Left ventricle myocardium superior (tissue), 1 donor: ENCODE measurements around the gene RIN3. TPM values are rescaled to one million over a fixed set of nuclear protein-coding genes. Genes with fewer than 3 reads are reported as not detected.

ENCODE experiments used
- ATAC-seq: fragments of 200-7000 bp; cut with Tn5 transposase; one replicate; pipeline ENCODE4 v1.9.1; 2020; ENCODE audit warnings: mild to moderate bottlenecking, moderate library complexity
- DNase-seq: peaks from one replicate; pipeline ENCODE4 v3.0.0-alpha.2; 2020
- intact Hi-C: fragments of 100-400 bp; cut with micrococcal nuclease; formaldehyde crosslinking; loops from one replicate; pipeline ENCODE4 v1.11.0; 2022
- total RNA-seq: library from RNA; stranded (reverse); fragmentation: NEBNext Ultra II Directional; extraction: Animal tissue kit (Norgen Biotek cat#: 25700); gene quantifications from one replicate; pipeline ENCODE4 v1.2.1, GENCODE V29; 2021
- donor health status: DM: no; HTN: yes; CAD: no; lungs with severe emphysema.

RIN3 gene
- total RNA-seq, 1 donor from 2014 or later: 14.7 TPM

GRCh38 chr14:92484132-92484823 lies 29.3 kb upstream of the RIN3 start:
- no peak for ATAC-seq
- intact Hi-C loops: no loop called here
- no peak for DNase-seq

GRCh38 chr14:92486881-92487280 lies 26.7 kb upstream of the RIN3 start:
- DNase-seq (no peak), ATAC-seq (no peak)
- intact Hi-C loops: no loop called here

GRCh38 chr14:92487513-92488133 lies 26.0 kb upstream of the RIN3 start:
- ATAC-seq (peak; percentile 61), DNase-seq (no peak)
- intact Hi-C loops: no loop called here

DNA sequence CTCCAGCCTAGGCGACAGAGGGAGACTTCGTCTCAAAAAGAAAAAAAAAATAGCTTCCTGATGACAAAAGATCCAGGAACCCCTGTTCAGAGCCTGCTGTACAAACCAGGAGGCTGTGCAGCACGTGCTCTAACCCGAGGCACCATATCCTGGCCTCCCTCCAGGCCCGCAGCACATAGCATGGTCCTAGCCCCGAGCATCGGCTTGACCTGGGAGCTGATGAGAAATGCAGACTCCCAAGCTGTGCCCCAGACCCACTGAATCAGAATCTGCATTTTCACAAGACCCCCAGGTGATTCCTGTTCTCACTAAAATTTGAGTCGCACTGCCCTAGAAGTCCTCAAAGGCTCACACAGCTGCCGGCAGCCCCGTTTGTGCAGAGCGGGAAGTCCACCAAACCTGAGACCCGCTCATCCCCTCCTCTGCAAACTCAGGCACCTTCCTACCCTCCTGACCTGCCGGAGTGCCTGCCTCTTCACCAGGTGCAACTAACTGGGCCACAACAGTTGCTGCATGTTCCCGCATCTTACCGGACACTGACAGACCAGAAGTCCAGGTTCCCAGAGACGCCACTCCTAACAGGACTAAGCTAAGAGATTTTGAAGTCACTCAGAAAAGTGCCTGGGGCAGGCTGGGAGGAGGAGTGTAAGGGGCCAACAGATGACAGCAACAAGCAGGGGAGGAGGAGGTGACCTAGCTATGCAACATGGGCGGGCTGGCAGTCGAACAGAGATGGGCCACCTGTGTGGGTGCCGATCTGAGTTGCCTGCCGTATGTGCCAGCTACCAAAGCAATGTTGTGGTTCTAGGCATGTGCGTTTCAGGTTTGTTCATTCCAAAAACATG lies 24.0 kb upstream of the RIN3 start:
- intact Hi-C loops: no loop called here
- no peak for DNase-seq
- ATAC-seq: no peak

- intact Hi-C loops: no loop called here
- peak; percentile 50 for ATAC-seq
- no peak for DNase-seq
These were observed 23.2 kb upstream of the RIN3 start for GRCh38 chr14:92490239-92490959.

GRCh38 chr14:92491782-92492181 lies 21.8 kb upstream of the RIN3 start:
- intact Hi-C loops: no loop called here
- no peak for DNase-seq
- no peak for ATAC-seq

DNA sequence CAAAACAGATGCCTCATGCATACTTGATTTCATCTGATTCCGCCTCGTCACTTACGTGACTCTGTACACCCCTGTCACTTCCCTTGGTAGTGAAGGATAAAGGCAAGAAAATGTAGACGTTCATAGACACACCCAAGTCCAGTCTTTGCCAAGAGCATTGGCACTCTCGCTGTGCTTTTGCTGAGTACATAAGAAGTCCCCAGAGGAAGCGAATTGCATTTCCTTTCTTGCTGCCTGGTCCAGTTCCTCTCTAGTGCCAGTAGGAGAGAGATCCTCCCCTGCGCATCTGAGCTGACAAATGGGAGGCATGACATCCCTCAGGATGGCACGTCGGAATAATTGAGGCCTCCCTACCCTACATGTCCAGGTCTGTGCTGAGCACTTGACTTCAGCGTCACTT lies 21.3 kb upstream of the RIN3 start:
- peak; percentile 59 for ATAC-seq
- no peak for DNase-seq
- intact Hi-C loops: no loop called here

GRCh38 chr14:92493024-92493423 lies 20.6 kb upstream of the RIN3 start:
- ATAC-seq: no peak
- intact Hi-C loops: no loop called here
- no peak for DNase-seq

DNA sequence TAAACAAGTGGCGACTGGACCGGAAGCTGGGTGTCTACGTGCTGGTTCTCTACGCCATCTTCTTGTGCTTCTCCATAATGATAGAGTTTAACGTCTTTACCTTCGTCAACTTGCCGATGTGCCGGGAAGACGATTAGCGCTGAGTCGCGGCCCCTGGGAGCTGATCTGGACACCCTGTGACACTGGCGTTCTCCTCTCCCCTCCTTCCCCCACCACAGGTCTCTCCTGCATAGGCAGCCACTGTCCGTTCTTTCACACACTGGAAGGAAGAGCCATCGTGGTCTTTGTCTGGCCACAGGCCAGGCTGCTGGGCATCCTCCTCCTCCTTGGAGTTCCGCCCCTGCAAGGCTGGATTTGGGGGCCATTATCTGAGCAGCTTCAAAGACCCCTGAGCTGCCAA lies 20.1 kb upstream of the RIN3 start:
- no peak for DNase-seq
- ATAC-seq: no peak
- intact Hi-C loops: no loop called here

DNA sequence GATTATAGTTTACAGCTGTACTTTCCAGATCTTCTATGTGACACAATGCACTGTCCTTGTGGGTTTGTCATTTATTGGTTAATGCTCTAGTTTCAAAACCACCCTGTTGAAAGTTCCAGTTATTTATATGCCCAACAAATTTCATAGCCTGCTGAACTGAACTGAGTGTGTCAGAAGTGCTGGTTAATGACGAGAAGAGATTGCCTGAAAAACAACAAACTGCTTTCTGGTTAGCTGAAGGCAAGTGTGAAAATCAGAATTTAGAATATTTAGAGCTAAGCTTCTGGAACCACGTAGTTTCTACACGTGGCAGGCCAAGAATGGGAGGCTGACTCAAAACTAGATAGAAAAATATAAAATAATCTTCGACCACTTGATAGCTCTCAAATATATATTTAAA lies 19.1 kb upstream of the RIN3 start:
- intact Hi-C loops: no loop called here

DNA sequence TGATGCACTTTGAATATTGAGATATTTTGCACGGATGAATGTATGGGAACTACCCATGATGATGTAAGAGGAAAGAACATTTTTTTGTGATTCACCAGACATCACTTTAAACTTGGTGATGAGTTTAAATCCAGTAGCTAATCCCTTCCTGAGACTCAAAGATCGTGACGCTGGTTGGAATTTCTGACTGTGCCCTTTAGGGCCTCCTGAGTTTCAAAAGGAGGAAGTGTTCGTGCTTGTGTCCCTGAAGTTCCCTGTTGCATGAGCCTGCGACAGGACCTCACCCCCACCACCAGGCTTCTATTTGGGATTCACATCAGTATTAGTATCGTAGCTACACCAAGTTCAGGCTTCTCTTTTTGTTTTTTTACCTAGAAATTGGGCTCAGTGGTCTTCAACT lies 18.6 kb upstream of the RIN3 start:
- intact Hi-C loops: no loop called here
- DNase-seq (no peak), ATAC-seq (peak; percentile 27)

More for the DNA sequence above, 19.1 kb upstream of the RIN3 start:
- ATAC-seq: no peak
- no peak for DNase-seq

- DNase-seq (no peak), ATAC-seq (no peak)
- intact Hi-C loops: no loop called here
These were observed 17.3 kb upstream of the RIN3 start for GRCh38 chr14:92496191-92496857.

DNA sequence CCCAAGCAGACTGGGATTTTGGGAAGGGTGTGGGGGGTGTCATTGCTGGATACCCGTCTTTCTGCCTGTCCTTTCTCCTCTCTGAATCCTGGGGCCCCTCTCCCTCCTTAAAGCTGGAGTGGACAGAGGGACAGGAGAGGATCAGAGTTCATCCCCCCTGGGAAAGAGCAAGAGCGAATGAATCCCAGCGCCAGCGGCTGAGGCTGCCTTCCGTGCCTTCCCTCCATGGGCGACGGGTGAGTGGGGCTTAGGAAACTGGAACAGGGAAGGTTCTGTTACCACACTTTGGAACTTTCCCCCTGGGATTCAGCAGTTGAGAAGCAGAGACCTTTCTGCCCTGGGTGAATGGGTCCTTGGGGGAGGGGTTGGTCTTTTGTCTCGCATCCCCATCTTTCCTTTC lies 16.2 kb upstream of the RIN3 start:
- no peak for DNase-seq
- intact Hi-C loops: no loop called here
- ATAC-seq: no peak

- intact Hi-C loops: no loop called here
- DNase-seq: no peak
- ATAC-seq: no peak
These were observed 14.3 kb upstream of the RIN3 start for GRCh38 chr14:92499234-92499633.

DNA sequence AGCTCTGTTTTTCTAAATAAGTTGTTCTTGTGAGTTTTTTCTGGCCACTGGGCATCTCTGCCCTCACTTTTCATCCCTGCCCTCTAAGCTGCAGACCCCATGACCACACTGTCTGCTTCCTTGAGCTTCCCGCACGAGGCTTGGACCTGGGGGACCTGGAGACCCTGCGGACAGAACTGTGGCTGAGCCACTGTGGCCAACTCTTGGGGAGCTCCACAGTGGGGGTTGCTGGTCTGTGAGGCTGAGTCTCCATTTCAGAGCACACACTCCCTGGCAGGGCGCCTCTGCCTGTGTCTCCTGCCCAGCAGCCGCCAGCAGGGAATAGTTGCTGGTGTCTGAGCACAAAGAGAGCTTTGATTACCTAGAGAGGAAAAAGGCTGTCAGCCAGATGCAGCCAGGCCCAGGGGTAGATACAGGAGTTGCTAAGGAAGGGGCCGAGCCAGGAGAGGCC lies 13.1 kb upstream of the RIN3 start:
- DNase-seq (peak; percentile 77), ATAC-seq (peak; percentile 78)
- intact Hi-C loops: no loop called here

DNA sequence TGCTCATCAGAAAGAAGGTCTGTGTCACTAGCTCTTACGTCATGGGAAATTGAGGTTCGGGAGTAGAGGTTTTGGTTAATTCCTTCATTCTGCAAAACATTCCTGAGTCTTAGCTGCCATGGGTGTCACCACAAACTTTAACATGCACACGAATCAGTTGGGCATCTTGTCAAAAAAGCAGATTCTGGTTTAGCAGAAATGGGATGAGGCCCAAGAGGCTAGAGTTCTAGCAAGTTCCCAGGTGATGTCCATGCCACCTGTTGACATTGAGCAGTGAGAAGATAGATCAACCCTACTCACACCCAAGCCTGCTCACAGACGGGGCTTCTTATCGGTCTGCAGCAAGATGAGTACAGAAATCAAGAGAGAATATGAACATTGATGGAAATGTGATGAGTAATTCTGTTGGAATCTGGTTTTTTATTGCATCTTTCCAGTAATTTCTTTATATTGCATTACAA lies 11.7 kb upstream of the RIN3 start:
- ATAC-seq (no peak), DNase-seq (no peak)
- intact Hi-C loops: no loop called here

GRCh38 chr14:92502541-92503286 lies 10.9 kb upstream of the RIN3 start:
- DNase-seq (no peak), ATAC-seq (no peak)
- intact Hi-C loops: no loop called here

GRCh38 chr14:92503756-92504491 lies 9.7 kb upstream of the RIN3 start:
- ATAC-seq: peak; percentile 75
- no peak for DNase-seq

More at GRCh38 chr14:92503756-92504491, 9.7 kb upstream of the RIN3 start:
- intact Hi-C loops: no loop called here
